Small intestine (tissue), 7 donors: ENCODE data around the gene ZFAND4. TPM values are rescaled to one million over a fixed set of nuclear protein-coding genes. Genes with fewer than 3 reads are reported as not detected.
A peak's percentile ranks its signal among the peaks of the same experiment; 100 is the strongest.
"Not testable (repeated sequence)": the region's sequence is repeated elsewhere in the genome, so short reads cannot be mapped to it uniquely, and the experiment has no call there.

Source experiments
- DNase-seq, 2 donors: peaks; one replicate each; pipeline versions ENCODE4 v3.0.0 to v3.0.0-alpha.2; 2013
- FAIRE-seq: peaks from 2 replicates; lab custom pipeline; 2012; peaks lifted over from hg19 to GRCh38; lab: Jason Lieb, UNC
- H3K27ac ChIP-seq, 3 donors: one replicate each; pipeline ENCODE4 v1.5.1; 2013; ENCODE audit warnings: low read length in 2 of 3, mild to moderate bottlenecking in 2 of 3, control low read depth in 1 of 3, inconsistent platforms in 1 of 3, low read depth in 1 of 3, moderate library complexity in 1 of 3
- H3K27me3 ChIP-seq, 3 donors: one replicate each; pipeline ENCODE4 v1.6.1; 2013; ENCODE audit warnings: low read length in 3 of 3, inconsistent platforms in 1 of 3; ENCODE audit not compliant: control insufficient read depth in 3 of 3, insufficient read depth in 3 of 3
- H3K36me3 ChIP-seq, 3 donors: one replicate each; pipeline ENCODE4 v1.6.1; 2013; ENCODE audit warnings: low read length in 3 of 3, inconsistent platforms in 1 of 3, low read depth in 1 of 3, mild to moderate bottlenecking in 1 of 3, moderate library complexity in 1 of 3; ENCODE audit not compliant: control insufficient read depth in 3 of 3, insufficient read depth in 2 of 3
- H3K4me1 ChIP-seq, 3 donors: one replicate each; pipeline ENCODE4 v1.6.1; 2013; ENCODE audit warnings: low read length in 2 of 3, inconsistent platforms in 1 of 3, low read depth in 1 of 3, mild to moderate bottlenecking in 1 of 3, moderate library complexity in 1 of 3; ENCODE audit not compliant: control insufficient read depth in 3 of 3, insufficient read depth in 2 of 3
- H3K4me3 ChIP-seq, 3 donors: one replicate each; pipeline ENCODE4 v1.5.1; 2013; ENCODE audit warnings: low read length in 3 of 3, control low read depth in 1 of 3, inconsistent platforms in 1 of 3, low read depth in 1 of 3, mild to moderate bottlenecking in 1 of 3, moderate library complexity in 1 of 3
- H3K9me3 ChIP-seq, 2 donors: one replicate each; pipeline ENCODE4 v1.6.1; 2013; ENCODE audit warnings: low read depth in 1 of 2, low read length in 1 of 2; ENCODE audit not compliant: control insufficient read depth in 2 of 2, insufficient read depth in 1 of 2
- WGBS, 3 donors: extraction: QIAGEN DNeasy Blood & Tissue Kit; methylation state at CpG; one replicate each; pipeline ENCODE4 v1.1.7; 2013; 5-methylcytosine and 5-hydroxymethylcytosine counted together
- polyA plus RNA-seq, 4 donors: library from polyadenylated mRNA; stranded (reverse) in 3 of 4; unstranded in 1 of 4; fragments of 200-250 nt in 3 of 4; fragments of 120-200 nt in 1 of 4; gene quantifications; one replicate each; pipeline versions ENCODE4 v1.2.1 to v1.2.3, GENCODE V29; 2013
- donor health status: healthy with polysubstance abuse.
- donor health status: control.
- donor health status: control.
- donor health status: Bipolar disorder and iron deficiency.
- donor health status: healthy.

The ZFAND4 gene
- polyA plus RNA-seq, 4 donors, result 0.81 to 11.7 (median 3.8) TPM

GRCh38 chr10:45581582-45582385 lies 90.8 kb downstream of the ZFAND4 start:
- Histone ChIP-seq H3K27ac (no peak overlapping the region), H3K4me1 (peaks cover 2 to 21% (median 4%) of the 10 kb centered on the region in 3 donors), H3K27me3 (no peaks in the 10 kb centered on the region), H3K36me3 (no peaks in the 10 kb centered on the region), H3K4me3 (no peak overlapping the region), H3K9me3 (peaks cover 0 to 4% of the 10 kb centered on the region in 2 donors)
- FAIRE-seq, result no peak
- WGBS, 3 donors, result 64 to 78% (median 74%) methylated on average over 3 of the region's 3 CpGs
- no peak for DNase-seq

- DNase-seq, result peak in 1 of 2 donors; percentile 33
- H3K4me1 ChIP-seq, result peaks cover 2 to 26% (median 4%) of the 10 kb centered on the region in 3 donors
- H3K36me3 ChIP-seq, result no peaks in the 10 kb centered on the region
- FAIRE-seq, result no peak
- H3K27me3 ChIP-seq, result no peaks in the 10 kb centered on the region
- peak overlapping the region; percentile 63 to 96 (median 78) for H3K27ac ChIP-seq
- peak overlapping the region in 1 of 3 donors; percentile 34 for H3K4me3 ChIP-seq
- H3K9me3 ChIP-seq, result peaks cover 0 to 4% of the 10 kb centered on the region in 2 donors
These were observed 91.4 kb downstream of the ZFAND4 start for GRCh38 chr10:45581216-45581549.

- 5 to 23% (median 6%) methylated on average over 8 of the region's 8 CpGs for WGBS, 3 donors
- DNase-seq, result peak; percentile 54 to 61
- H3K27me3 ChIP-seq, result no peaks in the 10 kb centered on the region
- H3K27ac ChIP-seq, result peak overlapping the region; percentile 63 to 96 (median 78)
- no peaks in the 10 kb centered on the region for H3K36me3 ChIP-seq
- peaks cover 0 to 4% of the 10 kb centered on the region in 2 donors for H3K9me3 ChIP-seq
- peak overlapping the region in 2 of 3 donors; percentile 32 to 34 for H3K4me3 ChIP-seq
- peaks cover 2 to 29% (median 4%) of the 10 kb centered on the region in 3 donors for H3K4me1 ChIP-seq
- no peak for FAIRE-seq
These were observed 92.0 kb downstream of the ZFAND4 start for GRCh38 chr10:45580371-45581215.

GRCh38 chr10:45578384-45578971 lies 94.1 kb downstream of the ZFAND4 start:
- Histone ChIP-seq H3K4me1 (peaks cover 2 to 32% (median 4%) of the 10 kb centered on the region in 3 donors), H3K27me3 (no peaks in the 10 kb centered on the region), H3K36me3 (no peaks in the 10 kb centered on the region), H3K9me3 (no peaks in the 10 kb centered on the region), H3K4me3 (no peak overlapping the region), H3K27ac (no peak overlapping the region)
- 41 to 67% (median 67%) methylated on average over 2 of the region's 2 CpGs for WGBS, 3 donors
- FAIRE-seq, result no peak
- DNase-seq, result no peak

GRCh38 chr10:45575966-45576597 lies 96.5 kb downstream of the ZFAND4 start:
- H3K4me3 ChIP-seq, result no peak overlapping the region
- peaks cover 0 to 19% (median 2%) of the 10 kb centered on the region in 3 donors for H3K4me1 ChIP-seq
- no peak overlapping the region for H3K27ac ChIP-seq
- H3K9me3 ChIP-seq, result no peaks in the 10 kb centered on the region
- 27 to 64% (median 46%) methylated on average over 3 of the region's 3 CpGs for WGBS, 3 donors
- peak; percentile 43 to 46 for DNase-seq
- FAIRE-seq, result no peak
- H3K36me3 ChIP-seq, result no peaks in the 10 kb centered on the region
- H3K27me3 ChIP-seq, result no peaks in the 10 kb centered on the region

GRCh38 chr10:45575032-45575761 lies 97.4 kb downstream of the ZFAND4 start:
- H3K36me3 ChIP-seq, H3K9me3 ChIP-seq, H3K4me3 ChIP-seq, DNase-seq, FAIRE-seq, H3K27ac ChIP-seq, H3K27me3 ChIP-seq: not testable (repeated sequence)
- H3K4me1 ChIP-seq, result peaks cover 0 to 15% (median 0%) of the 10 kb centered on the region in 3 donors
- 91 to 96% (median 94%) methylated on average over 11 of the region's 11 CpGs for WGBS, 3 donors

GRCh38 chr10:45569471-45569870 lies 103.1 kb downstream of the ZFAND4 start:
- DNase-seq, result no peak
- Histone ChIP-seq H3K4me1 (no peaks in the 10 kb centered on the region), H3K9me3 (no peaks in the 10 kb centered on the region), H3K27me3 (no peaks in the 10 kb centered on the region), H3K27ac (no peak overlapping the region), H3K4me3 (no peak overlapping the region), H3K36me3 (no peaks in the 10 kb centered on the region)
- 84 to 92% (median 87%) methylated on average over 3 of the region's 3 CpGs for WGBS, 3 donors
- no peak for FAIRE-seq
